Testis (tissue), 2 donors: ENCODE results near the gene C16orf46.

Experiments used
- POLR2A ChIP-seq: fragments of 450-650 bp; IDR thresholded peaks from one replicate; pipeline ENCODE4 v1.6.1; 2017; ENCODE audit warnings: antibody characterized with exemption, mild to moderate bottlenecking, moderate library complexity
- TF ChIP-seq, protein P1 (sequence below), 3 experiments: fragments of 450-650 bp in 2 of 3; fragments of 200-600 bp in 1 of 3; sonication (generic) in 1 of 3; IDR thresholded peaks; one replicate each; pipeline ENCODE4 v1.5.1; 2016 to 2019; ENCODE audit warnings: antibody characterized with exemption in 3 of 3, mild to moderate bottlenecking in 2 of 3, moderate library complexity in 1 of 3

DNA sequence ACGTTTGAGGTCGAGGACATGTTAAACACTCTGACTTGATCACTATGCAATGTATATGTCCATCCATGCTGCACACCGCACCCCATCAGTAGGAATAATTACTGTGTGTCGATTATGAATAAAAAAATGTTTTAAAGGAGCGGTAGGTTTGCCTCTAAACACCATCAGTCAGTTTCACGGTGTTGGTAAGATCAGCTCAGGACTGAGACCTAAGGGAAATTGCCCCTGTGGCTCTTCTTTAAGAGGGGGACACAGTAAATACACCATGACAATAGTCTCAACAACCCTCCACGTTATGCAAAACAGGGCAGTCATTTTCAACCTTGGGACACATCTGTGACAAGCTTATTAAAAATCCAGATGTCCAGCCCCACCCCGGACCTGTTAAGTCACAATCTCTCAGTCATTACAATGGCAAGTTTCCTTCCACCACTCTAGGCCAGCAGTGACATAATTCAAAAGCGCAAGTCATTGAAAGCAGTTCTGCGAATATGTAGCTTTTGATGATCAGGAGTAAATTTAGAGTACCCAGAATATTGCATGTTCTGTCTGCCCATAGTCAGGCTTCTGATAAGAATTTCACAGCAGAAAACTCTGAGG is 40.2 kb downstream of the C16orf46 start:
- TF ChIP-seq, protein P1, sequence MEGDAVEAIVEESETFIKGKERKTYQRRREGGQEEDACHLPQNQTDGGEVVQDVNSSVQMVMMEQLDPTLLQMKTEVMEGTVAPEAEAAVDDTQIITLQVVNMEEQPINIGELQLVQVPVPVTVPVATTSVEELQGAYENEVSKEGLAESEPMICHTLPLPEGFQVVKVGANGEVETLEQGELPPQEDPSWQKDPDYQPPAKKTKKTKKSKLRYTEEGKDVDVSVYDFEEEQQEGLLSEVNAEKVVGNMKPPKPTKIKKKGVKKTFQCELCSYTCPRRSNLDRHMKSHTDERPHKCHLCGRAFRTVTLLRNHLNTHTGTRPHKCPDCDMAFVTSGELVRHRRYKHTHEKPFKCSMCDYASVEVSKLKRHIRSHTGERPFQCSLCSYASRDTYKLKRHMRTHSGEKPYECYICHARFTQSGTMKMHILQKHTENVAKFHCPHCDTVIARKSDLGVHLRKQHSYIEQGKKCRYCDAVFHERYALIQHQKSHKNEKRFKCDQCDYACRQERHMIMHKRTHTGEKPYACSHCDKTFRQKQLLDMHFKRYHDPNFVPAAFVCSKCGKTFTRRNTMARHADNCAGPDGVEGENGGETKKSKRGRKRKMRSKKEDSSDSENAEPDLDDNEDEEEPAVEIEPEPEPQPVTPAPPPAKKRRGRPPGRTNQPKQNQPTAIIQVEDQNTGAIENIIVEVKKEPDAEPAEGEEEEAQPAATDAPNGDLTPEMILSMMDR (IDR thresholded peaks at IDR 0.05) = no peak
- no peak for TF ChIP-seq POLR2A
